Karpas-422 (cell line): ENCODE measurements around the gene SV2C. TPM values are rescaled to one million over a fixed set of nuclear protein-coding genes. Genes with fewer than 3 reads are reported as not detected.
"Not testable (repeated sequence)": the region's sequence is repeated elsewhere in the genome, so short reads cannot be mapped to it uniquely, and the experiment has no call there.

ENCODE experiments used
- DNase-seq: peaks from one replicate; pipeline ENCODE4 v3.0.0-alpha.2; 2015
- H2AFZ ChIP-seq: fragments of 200-600 bp; sonication (generic); 2 replicates; pipeline ENCODE4 v1.6.1; 2014; ENCODE audit warnings: antibody characterized with exemption, low read length, mixed read lengths
- H3K27ac ChIP-seq: fragments of 200-600 bp; sonication (generic); 2 replicates; pipeline ENCODE4 v1.5.1; 2014; ENCODE audit warnings: mild to moderate bottlenecking, low read length, moderate library complexity
- H3K27me3 ChIP-seq: fragments of 200-600 bp; sonication (generic); 2 replicates; pipeline ENCODE4 v1.6.1; 2014; ENCODE audit warnings: low read length, mixed read lengths
- H3K36me3 ChIP-seq: fragments of 200-600 bp; sonication (generic); 2 replicates; pipeline ENCODE4 v1.6.1; 2014; ENCODE audit warnings: low read length, mixed read lengths; ENCODE audit not compliant: insufficient read depth
- H3K4me1 ChIP-seq: fragments of 200-600 bp; sonication (generic); 2 replicates; pipeline ENCODE4 v1.6.1; 2014; ENCODE audit warnings: mild to moderate bottlenecking, low read length, mixed read lengths
- H3K4me2 ChIP-seq: fragments of 200-600 bp; sonication (generic); 2 replicates; pipeline ENCODE4 v1.6.1; 2014; ENCODE audit warnings: low read length, low read depth, mild to moderate bottlenecking; ENCODE audit not compliant: poor library complexity, severe bottlenecking
- H3K4me3 ChIP-seq: fragments of 200-600 bp; sonication (generic); 2 replicates; pipeline ENCODE4 v1.5.1; 2014; ENCODE audit warnings: mild to moderate bottlenecking, antibody characterized with exemption, low read length, mixed read lengths
- H3K79me2 ChIP-seq: fragments of 200-600 bp; sonication (generic); 2 replicates; pipeline ENCODE4 v1.6.1; 2014; ENCODE audit warnings: mild to moderate bottlenecking, low read length, mixed read lengths
- H3K9ac ChIP-seq: fragments of 200-600 bp; sonication (generic); 2 replicates; pipeline ENCODE4 v1.6.0; 2014; ENCODE audit warnings: low read length
- H3K9me2 ChIP-seq: fragments of 200-600 bp; sonication (generic), shearing (Covaris generic); replicated peaks from 2 replicates; pipeline ENCODE4 v1.6.0; 2014; ENCODE audit warnings: mild to moderate bottlenecking, low read length, moderate library complexity; ENCODE audit not compliant: insufficient read depth
- H3K9me3 ChIP-seq: fragments of 300-700, 200-600 bp; sonication (generic); 2 replicates; pipeline ENCODE4 v1.6.1; 2014; ENCODE audit warnings: low read length, mixed read lengths
- H4K20me1 ChIP-seq: fragments of 200-600 bp; sonication (generic); 2 replicates; pipeline ENCODE4 v1.6.1; 2014; ENCODE audit warnings: mild to moderate bottlenecking, antibody characterized with exemption, low read length, low read depth; ENCODE audit not compliant: insufficient read depth
- total RNA-seq: library from RNA; depleted of rRNA; stranded (reverse); fragments of >200 nt; shearing (Covaris generic); gene quantifications from 2 replicates; pipeline ENCODE4 v1.2.3, GENCODE V29; 2014; ENCODE audit warnings: low replicate concordance

The SV2C gene
- total RNA-seq, 1 experiment from 2014 or later: not detected

DNA sequence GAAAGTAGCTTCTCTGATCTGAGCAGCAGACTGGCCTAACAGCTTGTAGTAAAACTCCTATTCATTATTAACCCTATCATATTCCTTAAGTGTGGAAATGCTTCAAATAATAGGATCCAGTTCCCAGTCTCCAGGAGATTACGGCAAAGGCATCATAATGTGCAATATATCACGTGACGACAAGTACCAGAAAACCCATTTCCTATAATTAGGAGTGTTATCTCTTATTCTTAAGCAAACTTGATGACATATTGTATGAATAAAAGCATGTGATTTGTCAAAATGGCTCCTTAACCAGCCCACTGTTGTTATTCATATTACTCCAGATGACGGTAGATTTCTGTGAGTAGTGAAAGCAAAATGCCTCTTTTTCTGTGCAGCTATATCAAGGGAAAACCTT lies 2.9 kb downstream of the SV2C start:
- Histone ChIP-seq H3K36me3 (no peaks in the 10 kb centered on the region), H3K9me2 (no peaks in the 10 kb centered on the region), H3K27me3 (no peaks in the 10 kb centered on the region), H3K27ac (no peak overlapping the region), H3K4me3 (no peak overlapping the region), H4K20me1 (no peaks in the 10 kb centered on the region), H3K9me3 (no peaks in the 10 kb centered on the region), H3K9ac (no peak overlapping the region), H2AFZ (no peak overlapping the region), H3K4me2 (no peak overlapping the region), H3K4me1 (no peaks in the 10 kb centered on the region), H3K79me2 (no peaks in the 10 kb centered on the region)
- no peak for DNase-seq

DNA sequence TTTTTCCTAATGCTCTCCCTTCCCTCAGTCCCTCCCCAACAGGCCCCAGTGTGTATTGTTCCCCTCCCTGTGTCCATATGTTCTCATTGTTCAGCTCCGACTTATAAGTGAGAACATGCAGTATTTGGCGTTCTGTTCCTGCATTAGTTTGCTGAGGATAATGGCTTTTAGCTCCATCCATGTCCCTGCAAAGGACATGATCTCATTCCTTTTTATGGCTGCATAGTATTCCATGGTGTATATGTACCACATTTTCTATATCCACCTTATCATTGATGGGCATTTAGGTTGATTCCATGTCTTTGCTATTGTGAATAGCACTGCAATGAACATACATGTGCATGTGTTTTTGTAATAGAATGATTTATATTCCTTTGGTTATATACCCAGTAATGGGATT lies 6.0 kb downstream of the SV2C start:
- H3K4me1 ChIP-seq, H3K9me2 ChIP-seq, H3K4me2 ChIP-seq, H3K9me3 ChIP-seq, H3K27me3 ChIP-seq, H3K9ac ChIP-seq, H3K27ac ChIP-seq, H3K79me2 ChIP-seq, H3K36me3 ChIP-seq, DNase-seq, H4K20me1 ChIP-seq, H2AFZ ChIP-seq, H3K4me3 ChIP-seq: not testable (repeated sequence)

DNA sequence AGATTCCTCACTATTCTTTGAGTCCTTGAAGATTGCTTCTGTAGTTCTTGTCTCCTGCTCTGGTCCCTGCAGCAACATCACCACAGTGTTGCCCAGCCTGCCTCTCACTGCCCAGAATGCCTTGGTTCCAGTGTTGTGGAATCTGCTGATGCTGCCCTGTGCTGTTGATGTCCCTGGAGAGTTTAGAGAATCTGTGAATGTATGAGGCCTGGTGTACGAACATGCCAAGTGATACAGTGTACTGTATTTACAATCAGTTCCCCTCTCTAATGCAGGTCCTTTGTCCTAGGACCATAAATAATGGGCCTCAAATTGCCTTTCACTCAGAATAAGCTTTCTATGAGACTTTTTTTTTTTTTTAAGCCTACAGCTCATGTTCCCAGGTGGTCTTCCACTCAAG lies 8.2 kb downstream of the SV2C start:
- no peaks in the 10 kb centered on the region for H4K20me1 ChIP-seq
- H3K4me3 ChIP-seq: no peak overlapping the region
- H3K9ac ChIP-seq: no peak overlapping the region
- no peaks in the 10 kb centered on the region for H3K9me3 ChIP-seq
- no peak overlapping the region for H3K4me2 ChIP-seq
- H2AFZ ChIP-seq: no peak overlapping the region
- H3K4me1 ChIP-seq: no peaks in the 10 kb centered on the region
- no peak overlapping the region for H3K27ac ChIP-seq
- H3K9me2 ChIP-seq: no peaks in the 10 kb centered on the region
- no peak for DNase-seq
- no peaks in the 10 kb centered on the region for H3K36me3 ChIP-seq
- H3K79me2 ChIP-seq: no peaks in the 10 kb centered on the region
- no peaks in the 10 kb centered on the region for H3K27me3 ChIP-seq

DNA sequence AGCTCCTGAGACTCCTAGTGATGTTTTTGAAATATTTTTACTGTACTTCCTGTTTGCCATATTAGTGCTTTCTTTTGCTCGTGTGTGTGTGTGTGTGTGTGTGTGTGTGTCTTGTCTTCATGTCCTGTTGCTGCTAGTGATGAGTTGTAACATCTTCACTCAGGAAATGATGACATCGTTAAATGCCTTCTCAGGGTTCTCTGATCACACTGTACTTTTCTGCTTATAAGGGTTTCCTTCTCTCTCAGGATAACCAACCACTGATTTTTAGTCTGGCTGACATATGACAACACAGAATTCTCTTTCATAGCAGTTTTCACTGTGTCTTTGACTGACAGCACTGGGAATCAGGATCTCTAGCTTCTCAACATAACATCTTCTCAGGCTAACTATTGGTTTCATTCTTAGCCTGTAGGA lies 16.1 kb downstream of the SV2C start:
- no peaks in the 10 kb centered on the region for H4K20me1 ChIP-seq
- H3K79me2 ChIP-seq: no peaks in the 10 kb centered on the region
- H3K27ac ChIP-seq: no peak overlapping the region
- no peaks in the 10 kb centered on the region for H3K4me1 ChIP-seq
- no peak overlapping the region for H3K4me3 ChIP-seq
- H2AFZ ChIP-seq: no peak overlapping the region
- H3K9me2 ChIP-seq: no peaks in the 10 kb centered on the region
- H3K4me2 ChIP-seq: no peak overlapping the region
- no peaks in the 10 kb centered on the region for H3K36me3 ChIP-seq
- H3K27me3 ChIP-seq: no peaks in the 10 kb centered on the region
- H3K9me3 ChIP-seq: no peaks in the 10 kb centered on the region
- DNase-seq: no peak
- no peak overlapping the region for H3K9ac ChIP-seq

DNA sequence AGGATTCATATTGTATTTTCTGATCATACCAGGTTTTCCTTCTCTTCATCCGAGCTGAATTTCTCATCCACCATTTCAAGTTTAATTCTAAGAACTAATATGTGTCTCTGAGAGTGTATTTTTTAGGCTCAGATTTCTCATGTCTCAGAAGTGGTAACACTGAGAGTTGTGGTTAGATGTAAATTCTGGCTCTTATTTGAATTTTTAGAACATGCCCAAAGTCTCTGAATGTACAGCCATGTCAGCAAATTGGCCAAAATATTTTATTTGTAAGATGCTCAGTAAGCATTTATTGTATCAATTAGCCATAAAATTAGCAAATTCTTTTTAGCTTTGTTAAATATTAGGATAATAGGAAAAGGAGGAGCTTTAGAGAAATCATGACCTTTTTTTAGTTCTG lies 16.6 kb downstream of the SV2C start:
- no peaks in the 10 kb centered on the region for H3K4me1 ChIP-seq
- DNase-seq: no peak
- H3K9me2 ChIP-seq: no peaks in the 10 kb centered on the region
- H3K27ac ChIP-seq: no peak overlapping the region
- H3K4me2 ChIP-seq: no peak overlapping the region
- no peaks in the 10 kb centered on the region for H3K36me3 ChIP-seq
- H2AFZ ChIP-seq: no peak overlapping the region
- H3K4me3 ChIP-seq: no peak overlapping the region
- H4K20me1 ChIP-seq: no peaks in the 10 kb centered on the region
- no peak overlapping the region for H3K9ac ChIP-seq
- H3K79me2 ChIP-seq: no peaks in the 10 kb centered on the region
- no peaks in the 10 kb centered on the region for H3K27me3 ChIP-seq
- no peaks in the 10 kb centered on the region for H3K9me3 ChIP-seq

DNA sequence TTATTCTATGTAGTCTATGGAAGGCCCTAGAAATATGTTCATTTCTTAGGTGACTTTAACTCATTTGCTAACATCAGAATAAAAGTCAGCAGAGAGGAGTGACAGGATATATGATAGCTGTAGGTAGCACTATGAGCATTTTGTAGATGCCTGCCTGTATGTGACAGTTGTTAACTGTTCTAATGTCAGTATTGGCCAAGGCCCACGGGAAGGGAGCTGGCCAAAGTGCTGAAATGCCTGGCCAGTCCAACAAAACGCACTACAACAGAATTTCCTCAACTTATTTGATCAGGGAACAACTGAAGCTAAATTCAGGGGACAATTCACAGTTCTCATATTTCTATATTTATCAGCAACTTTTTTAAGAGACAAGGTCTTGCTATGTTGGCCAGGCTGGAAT lies 20.8 kb downstream of the SV2C start:
- Histone ChIP-seq H3K79me2 (no peaks in the 10 kb centered on the region), H3K4me1 (no peaks in the 10 kb centered on the region), H3K4me2 (no peak overlapping the region), H3K9me2 (no peaks in the 10 kb centered on the region), H4K20me1 (no peaks in the 10 kb centered on the region), H3K27ac (no peak overlapping the region), H3K27me3 (no peaks in the 10 kb centered on the region), H2AFZ (no peak overlapping the region), H3K9me3 (no peaks in the 10 kb centered on the region), H3K4me3 (no peak overlapping the region), H3K36me3 (no peaks in the 10 kb centered on the region), H3K9ac (no peak overlapping the region)
- peak; percentile 63 for DNase-seq

DNA sequence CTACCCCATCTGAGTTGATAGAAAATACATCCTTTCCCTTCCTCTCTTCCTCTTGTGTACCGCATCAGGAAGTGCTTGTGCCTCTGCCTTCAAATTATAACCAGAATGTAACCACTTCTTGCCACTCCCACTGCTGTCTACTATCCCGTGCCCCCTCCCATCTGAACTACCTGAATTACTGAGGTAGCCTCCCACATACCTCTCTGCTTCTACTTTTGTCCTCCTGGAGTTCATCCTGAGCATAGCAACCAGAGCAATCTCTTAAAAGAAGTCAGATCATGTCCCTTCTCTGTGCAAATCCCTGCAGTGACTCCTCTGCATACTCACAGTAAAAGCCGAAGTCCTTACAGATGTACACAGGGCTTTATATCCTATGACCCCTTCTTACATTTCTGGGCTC lies 23.0 kb downstream of the SV2C start:
- no peaks in the 10 kb centered on the region for H3K27me3 ChIP-seq
- no peak for DNase-seq
- H3K9me3 ChIP-seq: no peaks in the 10 kb centered on the region
- H3K4me3 ChIP-seq: no peak overlapping the region
- no peaks in the 10 kb centered on the region for H3K79me2 ChIP-seq
- no peak overlapping the region for H2AFZ ChIP-seq
- no peaks in the 10 kb centered on the region for H3K9me2 ChIP-seq
- H3K4me2 ChIP-seq: no peak overlapping the region
- H3K4me1 ChIP-seq: no peaks in the 10 kb centered on the region
- no peaks in the 10 kb centered on the region for H4K20me1 ChIP-seq
- no peak overlapping the region for H3K27ac ChIP-seq
- no peaks in the 10 kb centered on the region for H3K36me3 ChIP-seq
- H3K9ac ChIP-seq: no peak overlapping the region

DNA sequence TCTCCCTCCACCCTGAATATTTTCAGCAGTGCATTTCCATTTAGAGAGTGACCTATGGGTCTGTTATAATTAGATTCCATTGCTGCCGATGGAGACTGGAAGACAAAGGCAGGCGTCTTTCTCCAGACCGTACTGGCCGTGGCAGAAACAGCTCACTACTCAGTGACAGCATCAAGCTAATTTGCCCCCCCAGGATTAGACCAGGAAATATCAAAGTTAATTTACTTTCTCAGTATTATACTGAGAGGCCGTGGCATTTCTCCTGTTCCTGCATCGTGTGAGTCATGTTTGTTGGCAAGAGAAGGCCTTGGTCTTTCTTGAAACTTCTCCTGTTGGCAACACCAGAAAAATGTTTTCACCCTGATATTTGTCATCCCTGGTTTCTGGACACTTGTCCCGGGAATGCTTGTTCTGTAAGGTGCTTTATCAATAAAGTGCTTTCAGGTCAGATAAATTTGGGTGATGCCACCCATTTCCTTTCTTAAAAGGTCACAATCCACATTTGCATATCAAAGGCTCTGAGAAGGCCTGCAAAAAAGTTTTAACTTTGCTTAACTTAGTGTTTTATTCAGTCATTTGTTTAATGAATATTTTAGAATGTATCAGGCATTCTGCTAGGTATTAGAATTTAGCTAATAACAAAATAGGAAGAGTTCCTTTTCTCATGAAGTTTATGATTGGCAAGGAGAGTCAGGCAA lies 28.4 kb downstream of the SV2C start:
- no peak overlapping the region for H2AFZ ChIP-seq
- H3K79me2 ChIP-seq: no peaks in the 10 kb centered on the region
- H3K9me3 ChIP-seq: no peaks in the 10 kb centered on the region
- H3K4me3 ChIP-seq: no peak overlapping the region
- no peaks in the 10 kb centered on the region for H3K9me2 ChIP-seq
- no peak for DNase-seq
- H3K4me1 ChIP-seq: no peaks in the 10 kb centered on the region
- H3K27me3 ChIP-seq: no peaks in the 10 kb centered on the region
- H3K27ac ChIP-seq: no peak overlapping the region
- H4K20me1 ChIP-seq: no peaks in the 10 kb centered on the region
- no peak overlapping the region for H3K4me2 ChIP-seq
- H3K36me3 ChIP-seq: no peaks in the 10 kb centered on the region
- no peak overlapping the region for H3K9ac ChIP-seq

DNA sequence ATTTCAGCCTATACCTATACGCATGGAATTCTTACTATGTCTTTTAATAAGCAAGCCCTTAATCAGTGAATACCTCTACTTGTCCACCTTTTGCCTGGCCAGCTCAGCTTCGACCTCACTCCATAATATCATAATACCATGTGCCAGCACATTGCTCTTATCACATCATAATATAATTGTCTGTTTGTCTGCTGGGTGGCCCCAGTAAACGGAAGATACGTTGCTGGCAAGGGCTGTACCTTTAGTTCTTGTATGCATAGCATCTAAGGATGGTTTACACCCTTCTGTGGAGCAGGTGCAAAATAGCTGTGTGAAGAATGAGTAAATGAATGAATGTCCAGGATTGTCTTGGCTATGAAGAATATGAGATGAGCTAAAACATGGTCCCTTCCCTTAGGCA lies 29.9 kb downstream of the SV2C start:
- Histone ChIP-seq H3K9me2 (no peaks in the 10 kb centered on the region), H3K79me2 (no peaks in the 10 kb centered on the region), H3K9me3 (no peaks in the 10 kb centered on the region), H3K9ac (no peak overlapping the region), H2AFZ (no peak overlapping the region), H3K4me1 (no peaks in the 10 kb centered on the region), H3K27me3 (no peaks in the 10 kb centered on the region), H4K20me1 (no peaks in the 10 kb centered on the region), H3K36me3 (no peaks in the 10 kb centered on the region), H3K4me3 (no peak overlapping the region), H3K4me2 (no peak overlapping the region), H3K27ac (no peak overlapping the region)
- DNase-seq: no peak
